Hematopoietic multipotent progenitor cell (in vitro differentiated cells): ENCODE measurements around the gene ZC3H12D. TPM values are rescaled to one million over a fixed set of nuclear protein-coding genes. Genes with fewer than 3 reads are reported as not detected.
A peak's percentile ranks its signal among the peaks of the same experiment; 100 is the strongest.

Experiments used
- DNase-seq, 3 donors: peaks; one replicate each; pipeline ENCODE4 v3.0.0-alpha.2; 2011 to 2015; ENCODE audit warnings: low read depth in 2 of 3, low spot score in 2 of 3
- small RNA-seq: library from RNA; depleted of rRNA; stranded (forward); fragments of <200 nt; gene quantifications from one replicate; pipeline ENCODE3, GENCODE V24; 2012
- total RNA-seq: library from RNA; depleted of rRNA; stranded (reverse); fragments of >200 nt; gene quantifications from one replicate; pipeline ENCODE4 v1.2.3, GENCODE V29; 2012

Gene ZC3H12D
- total RNA-seq, 1 donor = 3.8 TPM

DNA sequence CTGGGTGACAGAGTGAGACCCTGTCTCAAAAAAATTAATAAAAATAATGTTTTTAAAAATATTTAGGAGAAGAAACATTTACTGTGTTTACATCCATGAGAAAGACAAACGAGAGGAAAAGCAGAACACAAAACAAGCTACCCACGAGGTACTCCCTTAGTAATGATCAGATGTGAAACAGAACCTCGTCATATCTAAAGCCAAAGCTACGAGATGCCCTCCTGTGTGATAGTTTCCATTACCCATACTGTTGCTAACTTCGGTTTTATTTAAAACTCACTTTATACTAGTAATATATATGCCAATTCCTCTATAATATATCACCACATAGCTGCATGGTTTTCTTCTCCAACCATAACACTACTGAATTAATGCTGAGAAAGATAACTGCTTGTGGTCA lies 63.7 kb downstream of the ZC3H12D start:
- DNase-seq = no peak

DNA sequence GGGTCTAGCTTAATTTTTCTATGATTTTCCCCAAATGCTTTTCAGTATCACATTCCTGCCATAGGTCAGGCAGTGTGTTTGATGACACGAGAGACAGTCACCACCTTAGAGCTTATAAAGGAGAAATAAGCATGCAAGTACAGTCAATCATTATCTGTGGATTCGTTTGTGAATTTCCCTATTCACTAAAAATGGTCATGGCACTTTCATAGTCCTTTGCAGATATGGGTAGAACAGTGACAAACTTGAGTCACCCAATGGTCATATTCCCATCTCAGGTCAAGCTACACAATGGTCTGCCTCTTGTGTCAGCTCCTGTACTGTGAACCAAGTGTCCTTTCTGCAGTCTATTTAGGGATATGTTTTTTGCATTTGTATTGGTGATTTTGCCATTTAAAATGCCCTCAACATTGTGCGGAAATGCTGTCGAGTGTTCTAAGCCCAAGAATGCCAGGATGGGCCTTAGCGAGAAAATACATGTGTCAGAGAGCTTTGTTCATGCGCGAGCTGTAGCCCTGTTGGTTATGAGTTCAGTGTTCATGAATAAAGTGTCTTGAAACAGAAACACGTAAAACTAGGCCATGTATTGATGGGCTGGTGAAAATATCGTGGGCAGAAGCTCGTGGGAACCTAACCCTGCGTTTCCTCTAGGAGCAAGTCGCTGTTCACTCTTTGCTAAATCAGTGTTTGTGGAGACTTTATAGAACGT lies 65.0 kb downstream of the ZC3H12D start:
- DNase-seq = no peak

DNA sequence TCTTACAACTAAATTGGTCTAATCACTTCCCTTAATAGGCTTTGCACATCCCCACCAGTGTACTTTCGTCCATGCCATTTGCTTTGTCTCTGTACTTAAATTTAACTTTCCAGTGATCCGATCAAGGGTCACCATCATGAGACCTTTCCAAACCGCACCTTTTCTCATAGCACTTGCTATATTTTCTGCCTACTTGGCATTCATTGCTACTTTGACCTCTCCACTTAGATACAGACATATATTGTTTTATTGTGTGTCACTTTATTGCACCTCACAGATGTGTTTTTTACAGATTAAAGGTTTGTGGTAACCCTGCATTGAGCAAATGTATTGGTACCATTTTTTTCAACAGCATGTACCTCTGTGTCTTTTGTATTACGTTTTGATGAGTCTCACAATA lies 70.0 kb downstream of the ZC3H12D start:
- DNase-seq = no peak

DNA sequence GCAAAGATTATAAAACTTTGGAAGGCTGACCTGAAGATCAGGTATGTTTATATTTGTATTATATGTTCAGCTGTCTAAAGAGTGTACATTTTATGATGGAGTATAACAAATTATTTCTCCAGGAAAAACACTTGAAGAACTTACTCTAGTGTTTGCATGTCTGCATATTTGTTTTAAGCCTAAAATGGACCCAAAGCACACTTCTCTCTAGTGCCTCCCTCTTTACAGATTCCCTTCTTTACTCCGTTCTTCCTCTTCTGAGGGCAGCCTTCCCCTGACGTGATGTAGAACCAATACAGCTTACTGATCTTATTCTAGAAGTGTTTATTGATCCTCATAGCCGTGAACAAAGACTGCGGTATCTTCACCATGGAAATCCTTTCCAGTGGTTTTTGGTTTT lies 70.8 kb downstream of the ZC3H12D start:
- DNase-seq = no peak

DNA sequence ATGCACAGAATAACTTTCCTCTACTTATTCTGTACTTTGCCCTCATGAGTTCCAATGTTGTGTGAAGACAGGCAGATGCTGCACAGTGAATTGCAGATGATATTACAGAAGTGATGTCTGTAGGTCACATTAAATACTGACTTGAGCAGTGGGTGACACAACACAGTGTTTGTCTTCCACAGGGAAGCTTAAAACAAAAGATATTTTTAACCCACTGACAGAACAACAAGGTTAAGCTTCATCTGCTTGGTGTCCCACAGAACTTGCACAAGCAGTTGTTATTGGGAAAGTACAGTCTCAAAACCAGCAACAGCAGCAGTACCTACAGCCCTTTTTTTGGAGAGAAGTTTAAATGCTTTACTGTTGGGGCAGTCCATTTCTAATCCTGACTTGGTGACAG lies 74.3 kb downstream of the ZC3H12D start:
- no peak for DNase-seq

DNA sequence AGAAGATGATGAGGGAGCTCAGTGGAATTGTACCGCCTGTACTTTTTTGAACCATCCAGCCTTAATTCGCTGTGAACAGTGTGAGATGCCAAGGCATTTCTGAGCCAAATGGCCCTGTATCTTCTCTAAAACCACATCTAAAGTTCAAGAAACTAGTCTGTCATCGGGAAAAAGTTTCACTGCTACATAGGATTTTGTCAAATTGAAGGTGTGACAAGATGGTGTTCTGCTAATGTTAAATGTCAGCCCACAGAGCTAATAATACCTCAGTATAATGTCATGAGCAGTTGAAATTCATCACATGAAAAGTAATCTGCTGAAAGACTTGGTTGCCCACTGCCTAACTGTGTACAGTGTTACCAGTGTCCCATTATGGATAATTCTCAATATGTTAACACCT lies 75.2 kb downstream of the ZC3H12D start:
- DNase-seq = no peak

DNA sequence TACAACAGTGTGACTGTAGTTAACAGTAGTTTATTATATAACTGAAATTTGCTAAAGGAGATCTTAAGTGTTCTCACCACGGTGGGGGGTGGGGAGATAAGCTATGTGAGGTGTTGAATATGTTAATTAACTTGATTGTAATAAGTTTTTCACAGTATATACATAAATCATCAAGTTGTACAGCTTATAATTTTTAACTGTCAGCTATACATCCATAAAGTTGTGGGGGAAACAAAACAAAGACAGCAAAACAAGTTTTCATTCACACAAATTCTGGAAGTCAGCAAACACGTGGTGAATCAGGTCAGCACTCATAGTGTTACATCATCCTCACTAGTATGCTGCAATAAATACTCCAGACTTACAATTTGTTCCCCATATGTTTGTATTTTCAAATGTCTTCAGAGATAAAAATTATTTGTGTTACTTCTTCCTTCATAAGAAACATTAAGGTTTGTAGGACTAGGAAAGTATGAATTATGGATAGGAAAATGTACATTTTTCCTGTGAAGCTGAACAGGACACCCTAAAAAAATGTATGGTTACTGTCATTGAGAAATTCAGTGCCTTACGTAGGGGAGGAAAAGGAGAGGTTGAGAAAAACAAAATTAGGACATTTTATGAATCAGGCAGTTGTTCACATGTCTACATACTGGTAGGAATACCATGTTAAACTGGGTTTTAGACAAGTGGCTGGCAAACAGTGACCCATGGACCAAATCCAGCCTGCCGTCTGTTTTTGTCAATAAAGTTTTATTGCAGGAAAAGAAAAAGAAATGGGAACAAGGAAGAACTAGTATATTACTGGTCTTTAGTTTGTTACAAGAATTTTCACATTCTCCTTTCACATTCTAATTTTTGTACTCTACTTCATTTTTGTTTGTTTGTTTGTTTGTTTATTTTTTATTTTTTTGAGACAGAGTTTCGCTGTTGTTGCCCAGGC lies 78.7 kb downstream of the ZC3H12D start:
- peak in 1 of 3 donors; percentile 8 for DNase-seq

DNA sequence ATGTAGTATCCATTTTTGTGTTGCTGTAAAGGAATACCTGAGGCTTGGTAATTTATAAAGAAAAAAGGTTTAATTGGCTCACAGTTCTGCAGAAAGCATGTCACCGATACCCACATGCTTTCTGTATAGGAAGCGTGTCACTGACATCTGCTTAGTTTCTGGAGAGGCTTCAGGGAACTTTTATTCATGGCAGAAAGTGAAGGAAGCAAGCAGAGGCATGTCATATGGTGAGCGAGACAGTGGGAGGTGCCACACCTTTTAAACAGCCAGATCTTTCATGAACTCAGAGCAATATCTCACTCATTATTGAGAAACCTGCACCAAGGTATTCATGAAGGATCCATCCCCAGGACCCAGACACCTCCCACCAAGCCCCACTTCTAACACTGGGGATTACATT lies 81.3 kb downstream of the ZC3H12D start:
- no peak for DNase-seq

DNA sequence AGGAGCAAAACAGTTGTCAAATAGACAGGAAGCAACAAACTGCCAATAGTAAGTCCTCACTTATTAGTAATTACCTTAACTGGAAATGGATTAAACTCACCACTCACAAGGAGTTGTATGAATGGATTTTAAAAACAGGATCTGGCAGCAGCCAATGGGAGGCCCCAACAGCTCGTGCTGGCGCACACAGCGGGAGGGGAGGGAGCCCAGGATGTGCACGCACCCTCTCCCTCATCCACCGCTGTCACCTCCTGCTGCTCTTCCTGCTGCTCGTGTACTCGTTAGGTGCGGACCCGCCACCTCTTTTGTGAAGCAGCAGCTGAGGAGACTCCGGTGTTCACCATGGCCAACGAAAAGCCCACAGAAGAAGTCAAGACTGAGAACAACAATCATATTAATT lies 84.8 kb downstream of the ZC3H12D start, which contains the start of gene SUMO4:
Gene SUMO4, plus strand, starts transcription at position 213 of the 400 bp plus-strand sequence. Its CDS starts 130 bp downstream, at position 343.
- DNase-seq = no peak

DNA sequence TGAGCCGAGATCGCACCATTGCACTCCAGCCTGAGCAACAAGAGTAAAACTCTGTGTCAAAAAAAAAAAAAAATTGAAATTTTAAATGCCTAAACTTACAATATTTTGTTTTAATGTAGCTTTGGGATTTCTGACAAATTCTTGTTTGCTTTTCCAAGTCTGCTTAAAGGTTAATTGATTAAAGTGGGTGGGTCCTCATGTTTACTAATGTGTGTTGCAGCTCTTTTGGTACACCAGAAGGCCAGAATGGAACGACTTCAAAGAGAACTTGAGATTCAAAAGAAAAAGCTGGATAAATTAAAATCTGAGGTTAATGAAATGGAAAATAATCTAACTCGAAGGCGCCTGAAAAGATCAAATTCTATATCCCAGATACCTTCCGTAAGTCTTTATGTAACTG lies 87.4 kb downstream of the ZC3H12D start:
- DNase-seq = no peak

Small RNA genes lying within 50 kb of the gene (small RNA-seq; reads per million reads assigned to genes)
- not detected for gene RNU7-3P

Other genes with a start within 250 kb of the ZC3H12D start
- 50.4 TPM for gene TAB2, start 167.3 kb downstream of the ZC3H12D start, total RNA-seq
- 4.3 TPM for gene SUMO4, start 84.8 kb downstream of the ZC3H12D start, total RNA-seq
- gene PPIL4, start 61.0 kb upstream of the ZC3H12D start, total RNA-seq = 10.8 TPM
- gene GINM1, start 81.4 kb upstream of the ZC3H12D start, total RNA-seq = 10.0 TPM
- gene KATNA1, start 163.7 kb upstream of the ZC3H12D start, total RNA-seq = 12.9 TPM
- 24.5 TPM for gene LATS1, start 233.1 kb upstream of the ZC3H12D start, total RNA-seq